Measurements from ENCODE around the gene IPO4. TPM values are rescaled to one million over a fixed set of nuclear protein-coding genes. Genes with fewer than 3 reads are reported as not detected.

Gene IPO4
- total and polyA plus RNA-seq, 2 of the 13 experiments (the other 11 are each of a cell fraction or from before 2014, with no cell fraction given) = 39.0 to 179 TPM

DNA sequence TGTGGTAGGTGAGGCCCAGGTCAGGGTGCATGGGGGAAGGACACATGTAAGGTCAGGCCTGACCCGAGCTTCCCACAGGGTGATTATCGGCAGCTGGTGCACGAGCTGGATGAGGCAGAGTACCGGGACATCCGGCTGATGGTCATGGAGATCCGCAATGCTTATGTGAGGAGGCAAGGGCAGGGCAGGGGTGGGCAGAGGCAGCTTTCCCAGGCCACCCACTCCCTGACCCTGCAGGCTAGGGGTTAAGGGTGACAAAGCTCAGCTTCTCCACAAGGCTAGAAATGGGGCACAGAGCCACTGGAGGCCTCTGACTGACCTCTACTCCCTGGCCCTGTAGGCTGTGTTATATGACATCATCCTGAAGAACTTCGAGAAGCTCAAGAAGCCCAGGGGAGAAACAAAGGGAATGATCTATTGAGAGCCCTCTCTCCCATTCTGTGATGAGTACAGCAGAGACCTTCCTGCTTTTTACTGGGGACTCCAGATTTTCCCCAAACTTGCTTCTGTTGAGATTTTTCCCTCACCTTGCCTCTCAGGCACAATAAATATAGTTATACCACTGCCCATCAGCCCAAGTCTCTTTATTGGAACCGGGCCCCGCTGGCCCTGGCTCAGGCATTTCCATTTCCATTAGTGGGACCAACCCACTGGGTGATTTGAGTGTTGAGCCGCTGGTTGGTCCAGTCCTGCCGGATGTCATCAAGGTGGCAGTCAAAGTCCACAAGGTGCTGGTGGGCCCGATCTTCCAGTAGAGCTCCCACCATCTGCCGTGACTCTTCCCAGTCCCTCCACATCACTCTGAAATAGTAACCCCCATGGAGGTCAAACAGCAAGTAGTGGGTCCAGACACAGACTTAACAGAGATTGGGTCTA, 50.0 kb downstream of the IPO4 start:
- Histone ChIP-seq H3K4me1 (ENCODE audit: insufficient read depth, low read length) (peaks cover 67% of the 10 kb centered on the region), H2AFZ (ENCODE audit: low read length) (no peak overlapping the region), H3K4me3 (replicated peaks in 1 of 3; ENCODE audit: insufficient read depth in 1 of 3, low read depth in 2 of 3, low read length in 3 of 3) (peak overlapping the region in 1 of 3 experiments; percentile 99; a peak in 1 of 6 replicates), H3K9me3 (ENCODE audit: low read length) (no peaks in the 10 kb centered on the region), H3K4me2 (ENCODE audit: low read depth, low read length) (peak overlapping the region; percentile 88), H3K79me2 (ENCODE audit: insufficient read depth, low read length) (peaks cover 44% of the 10 kb centered on the region), H3K36me3 (replicated peaks in 1 of 2; ENCODE audit: control insufficient read depth in 1 of 2, insufficient read depth in 2 of 2, low read length in 2 of 2) (peaks cover 19 to 35% of the 10 kb centered on the region in 2 experiments), H3K27ac (ENCODE audit: extremely low read length, insufficient read depth, low read length) (peak overlapping the region; percentile 75), H3K9ac (ENCODE audit: insufficient read depth, low read depth, low read length) (no peak overlapping the region), H3K27me3 (ENCODE audit: control insufficient read depth in 1 of 2, insufficient read depth in 2 of 2, low read length in 2 of 2) (no peaks in the 10 kb centered on the region; a peak in 1 of 5 replicates), H4K20me1 (ENCODE audit: insufficient read depth, low read length) (peaks cover 11% of the 10 kb centered on the region)
- FAIRE-seq (no peak), ATAC-seq (no peak), DNase-seq (ENCODE audit: low spot score) (no peak)
- no TSS peak for BruUV-seq (replicated peaks)
- intact Hi-C loops (cut with micrococcal nuclease; ENCODE audit: unreplicated experiment) (no loop called here), in situ Hi-C loops (cut with HindIII; ENCODE audit: extremely low pct_ligation_motif_present, low pct_unique_long_range_greater_than_20kb) (loop anchor here (25.0 kb wide), 1 partner anchor 826 kb away; the partner anchor contains the start of genes BCL2L2, PABPN1 and PPP1R3E)
- ChIA-PET POLR2A (interaction anchor here (0.9 to 22.7 kb wide), 11 partner anchors 8 to 1043 kb away, joined by 3 to 977 read pairs (median 42); partner anchors contain the start of genes ACIN1, C14orf119, CHMP4A and CIDEB), CTCF (ENCODE audit: low intra/inter-chr PET ratio, low total read pairs) (interaction anchor here (1.4 kb wide), 1 partner anchor 22 kb away, joined by 6 read pairs; the partner anchor contains the start of gene IRF9)
- 89% methylated on average over 13 of the region's 13 CpGs for WGBS (ENCODE audit: low lambda C conversion rate)
- TF ChIP-seq EZH2 (conservative IDR thresholded peaks at IDR 0.05; ENCODE audit: low read depth, low read length) (no peak), ZNF788 (CRISPR knock-in tag; IDR thresholded peaks at IDR 0.05; ENCODE audit: borderline replicate concordance) (no peak), ARNTL (CRISPR knock-in tag; IDR thresholded peaks at IDR 0.05) (0 out of 2 replicates have a peak, but pooled peaks have one; percentile 41), ZNF569 (CRISPR knock-in tag; IDR thresholded peaks at IDR 0.05; ENCODE audit: borderline replicate concordance) (no peak), ZBTB21 (CRISPR knock-in tag; IDR thresholded peaks at IDR 0.05) (no peak), ELF4 (CRISPR knock-in tag; IDR thresholded peaks at IDR 0.05; ENCODE audit: borderline replicate concordance) (no peak), BHLHE40 (IDR thresholded peaks at IDR 0.05; ENCODE audit: low read length) (no peak), MBNL3 (CRISPR knock-in tag; conservative IDR thresholded peaks at IDR 0.05) (no peak), SYNCRIP (IDR thresholded peaks at IDR 0.05; ENCODE audit: insufficient read depth, low read depth, low read length) (no peak)
- TF ChIP-seq, protein P1, sequence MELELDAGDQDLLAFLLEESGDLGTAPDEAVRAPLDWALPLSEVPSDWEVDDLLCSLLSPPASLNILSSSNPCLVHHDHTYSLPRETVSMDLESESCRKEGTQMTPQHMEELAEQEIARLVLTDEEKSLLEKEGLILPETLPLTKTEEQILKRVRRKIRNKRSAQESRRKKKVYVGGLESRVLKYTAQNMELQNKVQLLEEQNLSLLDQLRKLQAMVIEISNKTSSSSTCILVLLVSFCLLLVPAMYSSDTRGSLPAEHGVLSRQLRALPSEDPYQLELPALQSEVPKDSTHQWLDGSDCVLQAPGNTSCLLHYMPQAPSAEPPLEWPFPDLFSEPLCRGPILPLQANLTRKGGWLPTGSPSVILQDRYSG (CRISPR knock-in tag; IDR thresholded peaks at IDR 0.05) = no peak
- TF ChIP-seq, protein P2, sequence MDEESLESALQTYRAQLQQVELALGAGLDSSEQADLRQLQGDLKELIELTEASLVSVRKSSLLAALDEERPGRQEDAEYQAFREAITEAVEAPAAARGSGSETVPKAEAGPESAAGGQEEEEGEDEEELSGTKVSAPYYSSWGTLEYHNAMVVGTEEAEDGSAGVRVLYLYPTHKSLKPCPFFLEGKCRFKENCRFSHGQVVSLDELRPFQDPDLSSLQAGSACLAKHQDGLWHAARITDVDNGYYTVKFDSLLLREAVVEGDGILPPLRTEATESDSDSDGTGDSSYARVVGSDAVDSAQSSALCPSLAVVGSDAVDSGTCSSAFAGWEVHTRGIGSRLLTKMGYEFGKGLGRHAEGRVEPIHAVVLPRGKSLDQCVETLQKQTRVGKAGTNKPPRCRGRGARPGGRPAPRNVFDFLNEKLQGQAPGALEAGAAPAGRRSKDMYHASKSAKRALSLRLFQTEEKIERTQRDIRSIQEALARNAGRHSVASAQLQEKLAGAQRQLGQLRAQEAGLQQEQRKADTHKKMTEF (CRISPR knock-in tag; IDR thresholded peaks at IDR 0.05) = peak; percentile 57; the same call in 1 of the 2 replicates
- TF ChIP-seq, protein P3, sequence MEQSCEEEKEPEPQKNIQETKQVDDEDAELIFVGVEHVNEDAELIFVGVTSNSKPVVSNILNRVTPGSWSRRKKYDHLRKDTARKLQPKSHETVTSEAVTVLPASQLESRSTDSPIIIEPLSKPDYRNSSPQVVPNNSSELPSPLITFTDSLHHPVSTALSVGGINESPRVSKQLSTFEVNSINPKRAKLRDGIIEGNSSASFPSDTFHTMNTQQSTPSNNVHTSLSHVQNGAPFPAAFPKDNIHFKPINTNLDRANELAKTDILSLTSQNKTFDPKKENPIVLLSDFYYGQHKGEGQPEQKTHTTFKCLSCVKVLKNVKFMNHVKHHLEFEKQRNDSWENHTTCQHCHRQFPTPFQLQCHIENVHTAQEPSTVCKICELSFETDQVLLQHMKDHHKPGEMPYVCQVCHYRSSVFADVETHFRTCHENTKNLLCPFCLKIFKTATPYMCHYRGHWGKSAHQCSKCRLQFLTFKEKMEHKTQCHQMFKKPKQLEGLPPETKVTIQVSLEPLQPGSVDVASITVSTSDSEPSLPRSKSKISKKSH (CRISPR knock-in tag; IDR thresholded peaks at IDR 0.05; ENCODE audit: borderline replicate concordance) = no peak
- TF ChIP-seq, protein P4, sequence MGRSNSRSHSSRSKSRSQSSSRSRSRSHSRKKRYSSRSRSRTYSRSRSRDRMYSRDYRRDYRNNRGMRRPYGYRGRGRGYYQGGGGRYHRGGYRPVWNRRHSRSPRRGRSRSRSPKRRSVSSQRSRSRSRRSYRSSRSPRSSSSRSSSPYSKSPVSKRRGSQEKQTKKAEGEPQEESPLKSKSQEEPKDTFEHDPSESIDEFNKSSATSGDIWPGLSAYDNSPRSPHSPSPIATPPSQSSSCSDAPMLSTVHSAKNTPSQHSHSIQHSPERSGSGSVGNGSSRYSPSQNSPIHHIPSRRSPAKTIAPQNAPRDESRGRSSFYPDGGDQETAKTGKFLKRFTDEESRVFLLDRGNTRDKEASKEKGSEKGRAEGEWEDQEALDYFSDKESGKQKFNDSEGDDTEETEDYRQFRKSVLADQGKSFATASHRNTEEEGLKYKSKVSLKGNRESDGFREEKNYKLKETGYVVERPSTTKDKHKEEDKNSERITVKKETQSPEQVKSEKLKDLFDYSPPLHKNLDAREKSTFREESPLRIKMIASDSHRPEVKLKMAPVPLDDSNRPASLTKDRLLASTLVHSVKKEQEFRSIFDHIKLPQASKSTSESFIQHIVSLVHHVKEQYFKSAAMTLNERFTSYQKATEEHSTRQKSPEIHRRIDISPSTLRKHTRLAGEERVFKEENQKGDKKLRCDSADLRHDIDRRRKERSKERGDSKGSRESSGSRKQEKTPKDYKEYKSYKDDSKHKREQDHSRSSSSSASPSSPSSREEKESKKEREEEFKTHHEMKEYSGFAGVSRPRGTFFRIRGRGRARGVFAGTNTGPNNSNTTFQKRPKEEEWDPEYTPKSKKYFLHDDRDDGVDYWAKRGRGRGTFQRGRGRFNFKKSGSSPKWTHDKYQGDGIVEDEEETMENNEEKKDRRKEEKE (IDR thresholded peaks at IDR 0.05) = no peak
- TF ChIP-seq, protein P5, sequence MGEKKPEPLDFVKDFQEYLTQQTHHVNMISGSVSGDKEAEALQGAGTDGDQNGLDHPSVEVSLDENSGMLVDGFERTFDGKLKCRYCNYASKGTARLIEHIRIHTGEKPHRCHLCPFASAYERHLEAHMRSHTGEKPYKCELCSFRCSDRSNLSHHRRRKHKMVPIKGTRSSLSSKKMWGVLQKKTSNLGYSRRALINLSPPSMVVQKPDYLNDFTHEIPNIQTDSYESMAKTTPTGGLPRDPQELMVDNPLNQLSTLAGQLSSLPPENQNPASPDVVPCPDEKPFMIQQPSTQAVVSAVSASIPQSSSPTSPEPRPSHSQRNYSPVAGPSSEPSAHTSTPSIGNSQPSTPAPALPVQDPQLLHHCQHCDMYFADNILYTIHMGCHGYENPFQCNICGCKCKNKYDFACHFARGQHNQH (CRISPR knock-in tag; IDR thresholded peaks at IDR 0.05) = 0 out of 2 replicates have a peak, but pooled peaks have one; percentile 1

All from HepG2 (cell line).